Uterus (tissue), 4 donors: Measurements from ENCODE around the gene GCK. TPM values are rescaled to one million over a fixed set of nuclear protein-coding genes. Genes with fewer than 3 reads are reported as not detected.

Experiments used
- DNase-seq, 2 donors: peaks; one replicate each; pipeline ENCODE4 v3.0.0-alpha.2; 2019 to 2020
- H3K27ac ChIP-seq, 2 donors: fragments of 200-600 bp; sonication (generic); 1 replicate in 1 of 2; 2 replicates in 1 of 2; pipeline ENCODE4 v1.5.1; 2016 to 2018
- H3K27me3 ChIP-seq, 2 donors: fragments of 200-600 bp; sonication (generic); one replicate each; pipeline ENCODE4 v1.5.1; 2018 to 2019; ENCODE audit warnings: control low read depth in 1 of 2
- H3K36me3 ChIP-seq, 2 donors: fragments of 200-600 bp; sonication (generic); one replicate each; pipeline ENCODE4 v1.5.1; 2019; ENCODE audit warnings: control low read depth in 1 of 2
- H3K4me1 ChIP-seq, 2 donors: fragments of 200-600 bp; sonication (generic); one replicate each; pipeline ENCODE4 v1.5.1; 2018 to 2019; ENCODE audit warnings: control low read depth in 1 of 2
- H3K4me3 ChIP-seq, 2 donors: fragments of 200-600 bp; sonication (generic); 1 replicate in 1 of 2; 2 replicates in 1 of 2; pipeline ENCODE4 v1.5.1; 2018 to 2019; ENCODE audit warnings: mild to moderate bottlenecking in 1 of 2
- H3K9me3 ChIP-seq, 2 donors: fragments of 200-600 bp; sonication (generic); one replicate each; pipeline ENCODE4 v1.5.1; 2019; ENCODE audit warnings: control low read depth in 1 of 2
- POLR2A ChIP-seq, 2 donors: fragments of 450-650 bp; IDR thresholded peaks; one replicate each; pipeline ENCODE4 v1.6.1; 2016; ENCODE audit warnings: antibody characterized with exemption in 2 of 2, mild to moderate bottlenecking in 1 of 2, moderate library complexity in 1 of 2
- intact Hi-C: fragments of 100-400 bp; cut with DNase I; formaldehyde crosslinking; loops from one replicate; pipeline ENCODE4 v1.15.1; 2023; ENCODE audit warnings: low total_unique reads
- total RNA-seq, 4 donors: library from RNA; depleted of rRNA in 3 of 4; stranded (reverse); fragments of >200 nt in 3 of 4; gene quantifications; one replicate each; pipeline versions ENCODE4 v1.1.0 to v1.2.4, GENCODE V29; 2014 to 2023
- TF ChIP-seq, protein P1 (sequence below), 4 experiments: fragments of 200-600 bp in 2 of 4; fragments of 450-650 bp in 2 of 4; sonication (generic) in 2 of 4; IDR thresholded peaks; one replicate each; pipeline ENCODE4 v1.5.1; 2016 to 2019; ENCODE audit warnings: antibody characterized with exemption in 4 of 4, mild to moderate bottlenecking in 2 of 4, moderate library complexity in 1 of 4
- donor health status: DM: yes; HTN: yes; CAD: no.

GCK gene
- total RNA-seq, 4 donors from 2014 or later, result 0.29 to 2.6 (median 1.8) TPM; not detected in 1

DNA sequence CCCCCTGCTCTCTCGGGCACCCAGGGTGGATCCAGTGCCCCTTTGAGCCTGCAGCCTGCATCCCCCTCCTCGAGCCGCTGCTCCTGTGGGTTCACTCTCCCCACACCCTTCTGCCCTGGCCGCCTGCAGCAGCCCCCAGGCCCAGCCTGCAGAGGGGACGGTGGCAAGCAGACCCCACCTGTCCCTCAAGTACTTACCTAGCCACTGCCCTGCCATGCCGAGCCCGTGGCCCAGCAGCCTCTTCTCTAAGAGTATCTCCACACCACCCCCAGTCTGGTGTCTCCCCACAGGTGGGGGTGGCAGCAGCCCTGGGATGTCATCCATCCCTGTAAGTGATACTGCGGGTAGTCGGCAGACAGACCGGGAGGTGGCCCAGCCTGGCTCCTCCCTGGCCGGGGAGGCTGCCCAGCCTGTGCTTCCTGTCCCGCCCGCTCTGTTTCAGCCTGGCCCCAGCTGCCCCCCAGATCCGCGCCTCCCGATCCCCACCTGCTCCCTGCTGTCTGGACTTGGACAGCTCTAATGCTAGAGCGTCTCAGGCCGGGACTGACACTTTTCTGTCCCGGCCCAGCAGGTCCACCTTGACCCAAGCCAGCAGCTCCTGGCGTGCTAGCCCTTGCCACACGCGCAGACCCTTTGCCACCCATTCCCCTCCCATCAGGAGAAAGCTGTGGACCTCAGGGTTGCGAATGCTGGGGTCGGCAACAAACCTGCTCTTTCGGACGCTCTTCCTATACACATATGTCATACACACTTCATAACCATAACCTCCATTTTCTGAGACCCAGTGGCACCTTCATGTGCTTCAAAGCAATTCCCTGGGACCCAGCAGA, 36.5 kb upstream of the GCK start:
- intact Hi-C loops, result no loop called here

DNA sequence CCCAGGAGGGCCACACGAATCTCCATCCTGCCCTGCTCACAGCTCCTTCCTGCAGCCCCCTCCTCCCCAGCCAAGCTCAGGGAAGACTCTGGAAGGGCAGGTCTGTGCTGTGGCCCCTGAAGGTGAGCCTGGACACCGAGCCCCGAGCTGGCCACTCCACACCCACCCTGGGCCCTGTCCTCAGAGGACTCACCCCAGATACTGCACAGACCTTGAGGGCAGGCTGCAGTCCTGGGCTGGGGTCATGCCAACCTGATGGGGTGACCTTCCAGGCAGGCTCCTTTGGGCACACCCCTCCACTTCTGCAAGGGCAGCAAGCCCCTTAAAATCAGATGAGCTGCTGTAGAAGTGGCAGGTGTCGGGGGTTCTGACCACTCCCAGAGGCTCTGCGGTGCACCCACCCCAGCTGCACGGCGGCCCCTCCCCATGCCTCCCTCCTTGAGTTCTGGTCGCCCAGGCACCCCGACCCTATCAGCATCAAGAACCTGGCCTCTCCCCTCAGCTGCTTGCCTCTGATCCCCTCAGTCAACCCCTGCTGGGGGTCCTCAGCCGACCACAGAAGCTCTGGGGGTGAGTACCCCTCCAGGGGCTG, 35.8 kb upstream of the GCK start:
- intact Hi-C loops, result no loop called here
- H3K27me3 ChIP-seq, result peaks cover 0 to 4% of the 10 kb centered on the region in 2 donors
- H3K36me3 ChIP-seq, result no peaks in the 10 kb centered on the region
- no peak for TF ChIP-seq POLR2A (IDR thresholded peaks at IDR 0.05)
- TF ChIP-seq, protein P1, sequence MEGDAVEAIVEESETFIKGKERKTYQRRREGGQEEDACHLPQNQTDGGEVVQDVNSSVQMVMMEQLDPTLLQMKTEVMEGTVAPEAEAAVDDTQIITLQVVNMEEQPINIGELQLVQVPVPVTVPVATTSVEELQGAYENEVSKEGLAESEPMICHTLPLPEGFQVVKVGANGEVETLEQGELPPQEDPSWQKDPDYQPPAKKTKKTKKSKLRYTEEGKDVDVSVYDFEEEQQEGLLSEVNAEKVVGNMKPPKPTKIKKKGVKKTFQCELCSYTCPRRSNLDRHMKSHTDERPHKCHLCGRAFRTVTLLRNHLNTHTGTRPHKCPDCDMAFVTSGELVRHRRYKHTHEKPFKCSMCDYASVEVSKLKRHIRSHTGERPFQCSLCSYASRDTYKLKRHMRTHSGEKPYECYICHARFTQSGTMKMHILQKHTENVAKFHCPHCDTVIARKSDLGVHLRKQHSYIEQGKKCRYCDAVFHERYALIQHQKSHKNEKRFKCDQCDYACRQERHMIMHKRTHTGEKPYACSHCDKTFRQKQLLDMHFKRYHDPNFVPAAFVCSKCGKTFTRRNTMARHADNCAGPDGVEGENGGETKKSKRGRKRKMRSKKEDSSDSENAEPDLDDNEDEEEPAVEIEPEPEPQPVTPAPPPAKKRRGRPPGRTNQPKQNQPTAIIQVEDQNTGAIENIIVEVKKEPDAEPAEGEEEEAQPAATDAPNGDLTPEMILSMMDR (IDR thresholded peaks at IDR 0.05), result no peak
- H3K4me3 ChIP-seq, result no peak overlapping the region
- H3K27ac ChIP-seq, result no peak overlapping the region
- no peaks in the 10 kb centered on the region for H3K4me1 ChIP-seq
- no peaks in the 10 kb centered on the region for H3K9me3 ChIP-seq
- no peak for DNase-seq

More for the DNA sequence above, 36.5 kb upstream of the GCK start:
- no peaks in the 10 kb centered on the region for H3K36me3 ChIP-seq
- H3K4me1 ChIP-seq, result no peaks in the 10 kb centered on the region
- H3K9me3 ChIP-seq, result no peaks in the 10 kb centered on the region
- no peak for DNase-seq
- TF ChIP-seq, protein P1 (IDR thresholded peaks at IDR 0.05), result no peak
- TF ChIP-seq POLR2A (IDR thresholded peaks at IDR 0.05), result no peak
- H3K27ac ChIP-seq, result no peak overlapping the region
- peaks cover 0 to 4% of the 10 kb centered on the region in 2 donors for H3K27me3 ChIP-seq
- no peak overlapping the region for H3K4me3 ChIP-seq

DNA sequence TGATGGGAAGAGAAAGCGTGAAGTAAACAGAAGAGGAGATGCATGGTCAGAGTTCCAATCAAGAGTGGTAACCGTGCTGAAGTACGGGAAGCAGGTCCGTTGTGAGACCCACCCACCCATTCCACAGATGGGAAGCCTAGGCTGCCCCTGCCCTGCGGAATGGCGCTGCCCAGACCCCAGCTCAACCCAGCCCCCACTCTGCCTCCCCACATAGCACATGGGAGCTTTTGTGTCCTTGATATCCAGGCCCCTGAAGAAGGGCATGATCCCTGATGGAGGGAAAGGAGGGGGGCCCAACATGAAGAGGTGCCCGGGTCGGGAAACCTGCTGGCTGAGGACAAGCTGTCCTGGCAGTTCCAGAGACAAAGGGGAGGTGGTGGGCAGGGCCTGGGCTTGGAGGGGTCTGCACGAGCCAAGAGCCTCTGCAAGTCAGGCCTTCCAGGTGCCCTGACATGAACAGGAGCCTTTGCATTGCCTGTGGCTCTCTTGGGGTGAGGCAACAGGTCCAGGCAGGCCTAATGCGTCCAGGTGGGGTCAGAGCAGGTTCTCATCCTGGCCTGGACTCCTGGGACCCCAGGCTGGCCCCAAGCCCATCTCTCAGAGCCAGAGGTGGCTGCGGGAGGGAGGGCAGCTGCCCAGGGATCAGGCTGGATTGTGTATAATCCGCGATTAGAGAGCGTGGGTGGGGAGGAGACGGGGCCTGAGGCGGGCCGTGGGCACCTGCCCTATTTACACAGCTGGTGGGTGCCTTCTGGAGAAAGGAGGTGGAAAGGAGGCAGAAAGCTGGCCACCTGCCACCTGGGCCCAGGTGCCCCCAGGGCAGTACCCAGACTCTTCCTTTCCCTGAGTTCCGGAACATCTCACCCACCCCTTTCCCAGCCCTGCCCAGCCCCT, 35.1 kb upstream of the GCK start:
- H3K4me3 ChIP-seq, result no peak overlapping the region
- DNase-seq, result no peak
- H3K4me1 ChIP-seq, result no peaks in the 10 kb centered on the region
- H3K27me3 ChIP-seq, result peaks cover 0 to 4% of the 10 kb centered on the region in 2 donors
- intact Hi-C loops, result no loop called here
- no peaks in the 10 kb centered on the region for H3K36me3 ChIP-seq
- H3K9me3 ChIP-seq, result no peaks in the 10 kb centered on the region
- no peak for TF ChIP-seq POLR2A (IDR thresholded peaks at IDR 0.05)
- TF ChIP-seq, protein P1 (IDR thresholded peaks at IDR 0.05), result no peak
- no peak overlapping the region for H3K27ac ChIP-seq

DNA sequence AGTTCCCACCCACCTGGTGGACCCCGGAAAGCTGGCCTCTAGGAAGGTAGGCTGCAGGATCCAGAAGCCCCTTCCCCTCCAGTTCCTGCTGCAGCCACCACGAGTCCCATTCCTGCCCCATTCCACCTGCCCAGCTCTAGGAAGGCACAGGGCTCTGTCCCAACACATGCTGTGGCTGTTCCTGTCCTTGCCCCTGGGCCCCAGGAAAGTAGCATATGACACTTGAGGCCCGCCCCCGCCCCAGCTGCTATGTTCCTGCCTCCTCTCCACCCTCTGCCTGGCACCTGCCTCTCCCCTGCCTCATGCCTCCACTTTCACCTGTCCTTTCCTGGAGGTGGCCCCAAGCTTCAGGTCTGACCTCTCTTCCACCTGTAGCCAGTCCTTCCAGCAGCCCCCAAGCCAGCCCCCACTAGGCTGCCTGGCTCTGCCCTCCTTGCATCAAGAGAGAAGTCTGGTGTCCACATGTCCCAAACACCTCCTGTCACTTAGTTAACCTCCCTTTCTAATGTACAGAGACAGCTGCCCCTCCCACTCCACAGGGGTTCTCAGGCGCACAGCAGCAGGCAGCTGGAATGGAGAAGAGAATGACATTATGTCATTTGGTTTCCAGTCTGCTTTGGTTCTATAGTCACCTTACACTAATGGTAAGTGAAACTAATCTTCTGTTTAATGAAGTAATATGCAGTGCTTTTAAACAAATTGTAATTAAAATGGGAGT, 34.3 kb upstream of the GCK start:
- H3K4me3 ChIP-seq, result no peak overlapping the region
- H3K27me3 ChIP-seq, result peaks cover 0 to 4% of the 10 kb centered on the region in 2 donors
- no peaks in the 10 kb centered on the region for H3K36me3 ChIP-seq
- intact Hi-C loops, result no loop called here
- TF ChIP-seq, protein P1 (IDR thresholded peaks at IDR 0.05), result no peak
- TF ChIP-seq POLR2A (IDR thresholded peaks at IDR 0.05), result no peak
- H3K9me3 ChIP-seq, result no peaks in the 10 kb centered on the region
- H3K27ac ChIP-seq, result no peak overlapping the region
- no peak for DNase-seq
- H3K4me1 ChIP-seq, result no peaks in the 10 kb centered on the region
